ENCODE measurements around the gene CNN3.

Gene CNN3

DNA sequence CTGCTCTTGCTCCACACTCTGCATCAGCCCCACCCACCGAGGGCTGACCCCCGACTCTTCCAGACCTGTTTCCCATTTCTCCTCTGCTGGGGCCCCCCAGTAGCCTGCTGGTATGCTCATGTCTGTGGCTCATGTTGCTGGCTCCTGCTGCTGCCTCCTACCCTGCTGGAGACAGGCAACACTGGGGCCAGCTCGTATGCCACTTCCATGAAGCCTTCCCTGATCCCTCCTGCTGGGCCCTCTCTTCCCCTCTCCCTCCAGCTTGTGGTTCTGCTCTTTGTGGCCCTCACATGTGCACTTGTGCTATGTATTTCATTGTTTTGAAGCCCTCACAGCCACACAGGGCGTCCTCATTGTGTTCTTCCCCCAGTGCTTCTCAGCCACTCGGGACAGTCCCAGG, 40.5 kb downstream of the CNN3 start:
- Histone ChIP-seq H3K4me1 (ENCODE audit: control insufficient read depth in 1 of 2, insufficient read depth in 1 of 2, low read depth in 1 of 2, low read length in 1 of 2) (no peaks in the 10 kb centered on the region), H3K27me3 (no peaks in the 10 kb centered on the region), H3K36me3 (no peaks in the 10 kb centered on the region), H3K27ac (no peak overlapping the region), H3K9me3 (no peaks in the 10 kb centered on the region), H3K4me3 (ENCODE audit: low read depth in 1 of 2, low read length in 1 of 2) (no peak overlapping the region)
- TF ChIP-seq, protein P1, sequence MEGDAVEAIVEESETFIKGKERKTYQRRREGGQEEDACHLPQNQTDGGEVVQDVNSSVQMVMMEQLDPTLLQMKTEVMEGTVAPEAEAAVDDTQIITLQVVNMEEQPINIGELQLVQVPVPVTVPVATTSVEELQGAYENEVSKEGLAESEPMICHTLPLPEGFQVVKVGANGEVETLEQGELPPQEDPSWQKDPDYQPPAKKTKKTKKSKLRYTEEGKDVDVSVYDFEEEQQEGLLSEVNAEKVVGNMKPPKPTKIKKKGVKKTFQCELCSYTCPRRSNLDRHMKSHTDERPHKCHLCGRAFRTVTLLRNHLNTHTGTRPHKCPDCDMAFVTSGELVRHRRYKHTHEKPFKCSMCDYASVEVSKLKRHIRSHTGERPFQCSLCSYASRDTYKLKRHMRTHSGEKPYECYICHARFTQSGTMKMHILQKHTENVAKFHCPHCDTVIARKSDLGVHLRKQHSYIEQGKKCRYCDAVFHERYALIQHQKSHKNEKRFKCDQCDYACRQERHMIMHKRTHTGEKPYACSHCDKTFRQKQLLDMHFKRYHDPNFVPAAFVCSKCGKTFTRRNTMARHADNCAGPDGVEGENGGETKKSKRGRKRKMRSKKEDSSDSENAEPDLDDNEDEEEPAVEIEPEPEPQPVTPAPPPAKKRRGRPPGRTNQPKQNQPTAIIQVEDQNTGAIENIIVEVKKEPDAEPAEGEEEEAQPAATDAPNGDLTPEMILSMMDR (IDR thresholded peaks at IDR 0.05), result no peak

DNA sequence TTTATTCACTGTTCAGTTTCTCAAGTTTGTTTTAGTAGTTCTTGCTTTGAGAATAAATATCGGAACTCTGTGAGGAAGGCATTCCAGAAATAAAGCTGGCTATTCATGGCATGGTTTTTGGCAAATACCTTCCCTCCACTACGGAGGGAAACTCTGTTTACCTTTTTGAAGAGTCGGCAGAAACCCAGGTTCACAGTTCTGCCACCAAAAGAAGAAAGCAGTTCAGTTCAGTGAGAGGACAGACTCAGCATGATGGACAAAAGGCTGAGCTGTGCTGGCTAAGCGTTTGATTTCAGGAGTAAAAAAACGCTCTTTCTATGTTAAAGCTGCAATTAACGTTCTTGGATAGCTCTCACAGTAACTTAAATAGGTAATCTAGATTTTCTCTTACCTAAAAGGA, 42.4 kb downstream of the CNN3 start:
- Histone ChIP-seq H3K36me3 (no peaks in the 10 kb centered on the region), H3K27me3 (no peaks in the 10 kb centered on the region), H3K27ac (no peak overlapping the region), H3K4me1 (ENCODE audit: control insufficient read depth in 1 of 2, insufficient read depth in 1 of 2, low read depth in 1 of 2, low read length in 1 of 2) (no peaks in the 10 kb centered on the region), H3K4me3 (ENCODE audit: low read depth in 1 of 2, low read length in 1 of 2) (no peak overlapping the region), H3K9me3 (no peaks in the 10 kb centered on the region)
- TF ChIP-seq, protein P1 (IDR thresholded peaks at IDR 0.05), result no peak

DNA sequence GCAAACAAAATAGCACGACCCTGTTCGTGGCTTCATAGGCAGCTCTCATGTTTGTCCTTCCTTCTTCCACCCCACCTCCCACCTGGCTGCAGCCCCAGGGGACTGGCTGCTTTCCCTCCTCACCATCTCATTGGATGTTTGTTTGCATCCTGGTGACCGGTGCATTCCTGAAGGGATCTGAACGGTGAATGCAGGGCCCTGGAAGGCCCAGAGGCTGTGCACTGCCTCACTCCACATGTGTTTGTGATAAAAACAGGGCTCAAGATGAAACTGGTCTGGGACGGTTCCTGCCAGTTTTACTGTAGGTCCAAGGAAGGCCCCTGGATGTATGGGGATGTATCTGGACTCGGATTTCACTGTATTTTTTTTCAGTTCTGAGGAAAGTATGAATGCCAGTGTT, 42.8 kb downstream of the CNN3 start:
- Histone ChIP-seq H3K9me3 (no peaks in the 10 kb centered on the region), H3K27ac (no peak overlapping the region), H3K27me3 (no peaks in the 10 kb centered on the region), H3K36me3 (no peaks in the 10 kb centered on the region), H3K4me3 (ENCODE audit: low read depth in 1 of 2, low read length in 1 of 2) (no peak overlapping the region), H3K4me1 (ENCODE audit: control insufficient read depth in 1 of 2, insufficient read depth in 1 of 2, low read depth in 1 of 2, low read length in 1 of 2) (no peaks in the 10 kb centered on the region)
- TF ChIP-seq, protein P1 (IDR thresholded peaks at IDR 0.05), result no peak

DNA sequence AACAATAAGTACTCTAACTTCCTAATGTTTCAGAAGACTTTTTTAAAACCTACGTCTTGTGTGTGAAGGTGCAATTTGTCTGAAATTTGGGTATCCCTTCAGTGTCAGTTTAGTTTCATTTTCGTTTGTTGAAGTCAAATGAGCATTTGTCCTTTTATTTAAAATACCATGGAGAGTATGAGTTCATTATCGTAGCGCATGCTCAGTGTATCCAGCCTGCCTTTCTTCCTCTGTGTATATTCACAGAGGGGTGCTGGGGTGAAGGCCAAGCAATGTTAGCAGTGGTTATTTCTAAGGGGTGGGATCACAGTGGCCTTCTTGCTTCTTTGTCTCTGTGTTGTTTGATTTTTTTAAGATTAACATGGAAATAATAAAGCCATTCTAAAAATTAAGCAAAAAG, 43.2 kb downstream of the CNN3 start:
- H3K27me3 ChIP-seq, result no peaks in the 10 kb centered on the region
- no peaks in the 10 kb centered on the region for H3K36me3 ChIP-seq
- H3K4me1 ChIP-seq (ENCODE audit: control insufficient read depth in 1 of 2, insufficient read depth in 1 of 2, low read depth in 1 of 2, low read length in 1 of 2), result no peaks in the 10 kb centered on the region
- TF ChIP-seq, protein P1 (IDR thresholded peaks at IDR 0.05), result no peak
- H3K27ac ChIP-seq, result no peak overlapping the region
- no peak overlapping the region for H3K4me3 ChIP-seq (ENCODE audit: low read depth in 1 of 2, low read length in 1 of 2)
- no peaks in the 10 kb centered on the region for H3K9me3 ChIP-seq

DNA sequence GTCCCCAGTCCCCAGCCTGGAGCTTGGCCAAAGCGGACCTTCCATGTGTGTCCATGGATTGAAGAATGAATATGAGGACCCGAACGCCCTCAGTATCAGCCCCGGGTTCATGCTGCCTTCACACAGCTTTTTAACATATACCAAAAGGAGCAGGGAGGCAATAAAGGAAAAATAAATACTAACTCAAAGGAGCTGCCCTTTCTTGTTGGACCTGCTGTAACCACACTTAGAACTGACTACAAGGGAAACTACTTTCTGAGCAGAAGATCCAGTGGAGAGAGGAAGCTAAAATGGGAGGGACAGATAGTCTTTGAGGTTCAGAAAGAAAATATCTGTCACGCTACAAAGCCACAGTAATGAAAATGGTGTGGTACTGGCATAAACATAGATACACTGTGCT, 48.6 kb downstream of the CNN3 start:
- Histone ChIP-seq H3K36me3 (no peaks in the 10 kb centered on the region), H3K4me3 (ENCODE audit: low read depth in 1 of 2, low read length in 1 of 2) (no peak overlapping the region), H3K27me3 (peaks cover 5% of the 10 kb centered on the region), H3K9me3 (no peaks in the 10 kb centered on the region), H3K27ac (no peak overlapping the region), H3K4me1 (ENCODE audit: control insufficient read depth in 1 of 2, insufficient read depth in 1 of 2, low read depth in 1 of 2, low read length in 1 of 2) (no peaks in the 10 kb centered on the region)
- TF ChIP-seq, protein P1 (IDR thresholded peaks at IDR 0.05), result no peak

DNA sequence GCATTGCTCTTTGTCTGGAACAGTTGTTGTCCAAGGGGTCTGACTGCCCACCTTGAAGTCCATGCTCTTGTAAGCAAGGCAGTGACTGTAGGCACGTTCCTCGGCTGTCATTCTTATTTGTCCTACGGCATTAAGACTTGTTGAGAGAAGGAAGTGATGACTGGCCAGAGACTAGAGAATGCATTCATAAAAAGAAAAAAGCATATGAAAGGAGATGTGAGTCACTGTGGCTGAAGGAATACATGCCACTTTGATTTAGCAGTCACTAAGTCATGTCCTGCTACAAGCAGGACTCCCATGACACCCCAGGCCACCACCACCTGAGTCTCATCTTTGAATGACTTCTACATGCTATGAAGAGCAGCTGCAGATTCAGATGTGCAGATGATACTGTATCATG, 50.5 kb downstream of the CNN3 start:
- no peak overlapping the region for H3K27ac ChIP-seq

More for the DNA sequence above, 50.5 kb downstream of the CNN3 start:
- H3K36me3 ChIP-seq, result no peaks in the 10 kb centered on the region
- H3K4me3 ChIP-seq (ENCODE audit: low read depth in 1 of 2, low read length in 1 of 2), result no peak overlapping the region
- peaks cover 5% of the 10 kb centered on the region for H3K27me3 ChIP-seq
- H3K4me1 ChIP-seq (ENCODE audit: control insufficient read depth in 1 of 2, insufficient read depth in 1 of 2, low read depth in 1 of 2, low read length in 1 of 2), result no peaks in the 10 kb centered on the region
- TF ChIP-seq, protein P1 (IDR thresholded peaks at IDR 0.05), result no peak
- H3K9me3 ChIP-seq, result no peaks in the 10 kb centered on the region

All from neutrophil (primary cell).